ACC112 (cell line): Measurements from ENCODE around the gene ASCC2.
A peak's percentile ranks its signal among the peaks of the same experiment; 100 is the strongest.
"Not testable (repeated sequence)": the region's sequence is repeated elsewhere in the genome, so short reads cannot be mapped to it uniquely, and the experiment has no call there.

Experiments used
- H2AFZ ChIP-seq: fragments of 200-600 bp; sonication (generic); one replicate; pipeline ENCODE4 v1.6.0; 2017; ENCODE audit warnings: antibody characterized with exemption, low read length; ENCODE audit not compliant: unreplicated experiment
- H3K27ac ChIP-seq: fragments of 200-600 bp; sonication (generic); 2 replicates; pipeline ENCODE4 v1.5.1; 2014; ENCODE audit warnings: low read depth, mild to moderate bottlenecking, antibody characterized with exemption, low read length, moderate library complexity
- H3K27me3 ChIP-seq: fragments of 200-600 bp; sonication (generic); 2 replicates; pipeline ENCODE4 v1.6.1; 2014; ENCODE audit warnings: mild to moderate bottlenecking, antibody characterized with exemption, low read length, moderate library complexity, mixed read lengths; ENCODE audit not compliant: insufficient read depth
- H3K36me3 ChIP-seq: fragments of 200-600 bp; sonication (generic); 2 replicates; pipeline ENCODE4 v1.6.1; 2016; ENCODE audit warnings: mild to moderate bottlenecking, antibody characterized with exemption, low read length, moderate library complexity, mixed read lengths; ENCODE audit not compliant: insufficient read depth
- H3K4me1 ChIP-seq: fragments of 200-600 bp; sonication (generic); one replicate; pipeline ENCODE4 v1.6.1; 2016; ENCODE audit warnings: low read length, mixed read lengths; ENCODE audit not compliant: insufficient read depth, unreplicated experiment, control insufficient read depth
- H3K4me3 ChIP-seq: fragments of 200-600 bp; sonication (generic); 2 replicates; pipeline ENCODE4 v1.5.1; 2014; ENCODE audit warnings: mild to moderate bottlenecking, low read depth, low read length
- H3K79me2 ChIP-seq: fragments of 200-600 bp; sonication (generic); one replicate; pipeline ENCODE4 v1.6.0; 2016; ENCODE audit warnings: low read length; ENCODE audit not compliant: control insufficient read depth, unreplicated experiment, insufficient read depth

ASCC2 gene

DNA sequence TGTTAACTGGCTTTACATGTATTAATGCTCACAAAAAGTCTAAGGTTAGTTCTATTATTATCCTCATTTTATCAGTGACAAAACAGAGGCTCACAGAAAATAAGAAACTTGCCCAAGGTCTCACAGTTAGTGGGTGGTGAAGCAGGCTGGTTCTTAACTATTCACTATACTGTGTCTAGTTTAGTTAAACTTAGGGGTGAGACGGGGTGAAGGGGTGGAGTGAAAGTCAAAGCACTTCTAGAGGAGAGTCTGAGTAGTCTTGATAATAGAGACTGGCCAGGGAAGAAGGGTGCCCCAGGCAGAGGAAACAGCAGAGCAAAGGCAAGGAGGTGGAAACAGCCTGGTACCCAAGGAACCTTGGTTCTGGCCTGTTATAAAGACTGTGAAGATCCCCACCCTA, 4.0 kb downstream of the ASCC2 start:
- Histone ChIP-seq H3K4me1 (peaks cover 7% of the 10 kb centered on the region), H3K36me3 (no peaks in the 10 kb centered on the region), H3K27ac (no peak overlapping the region), H3K27me3 (no peaks in the 10 kb centered on the region), H3K79me2 (peaks cover 13% of the 10 kb centered on the region), H3K4me3 (no peak overlapping the region), H2AFZ (no peak overlapping the region)

DNA sequence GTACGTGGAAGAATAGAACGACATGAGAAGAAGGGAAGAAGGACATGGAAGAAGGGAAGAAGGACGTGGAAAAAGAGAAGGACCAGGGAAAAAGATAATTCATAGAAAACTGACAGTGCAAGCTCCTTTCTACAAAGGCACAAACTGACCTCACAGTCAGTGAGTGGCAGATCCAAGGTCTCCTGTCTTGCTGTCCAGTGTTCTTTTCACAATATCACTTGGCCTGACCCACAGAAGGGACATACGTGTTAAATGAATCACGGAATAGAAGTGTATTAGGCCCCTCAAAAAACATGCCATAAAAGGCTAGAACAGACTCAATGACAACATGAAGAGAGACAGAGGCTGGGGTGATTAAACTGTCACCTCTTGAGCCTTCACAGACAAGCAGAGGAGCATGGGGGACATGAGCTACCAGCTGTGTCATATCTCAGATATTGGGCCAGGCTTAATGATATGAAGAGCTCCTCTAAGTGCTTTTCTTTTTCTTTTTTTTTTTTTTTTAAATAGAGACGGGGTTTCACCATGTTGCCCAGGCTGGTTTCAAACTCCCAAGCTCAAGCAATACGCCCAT, 4.6 kb downstream of the ASCC2 start:
- peaks cover 13% of the 10 kb centered on the region for H3K79me2 ChIP-seq
- H3K4me3 ChIP-seq: no peak overlapping the region
- no peaks in the 10 kb centered on the region for H3K36me3 ChIP-seq
- H3K27me3 ChIP-seq: no peaks in the 10 kb centered on the region
- H2AFZ ChIP-seq: no peak overlapping the region
- H3K4me1 ChIP-seq: peaks cover 2% of the 10 kb centered on the region
- H3K27ac ChIP-seq: no peak overlapping the region

- Histone ChIP-seq H3K4me1 (no peaks in the 10 kb centered on the region), H3K27ac (no peak overlapping the region), H3K79me2 (peaks cover 3% of the 10 kb centered on the region), H3K36me3 (no peaks in the 10 kb centered on the region), H2AFZ (no peak overlapping the region), H3K27me3 (no peaks in the 10 kb centered on the region), H3K4me3 (no peak overlapping the region)
These were observed 6.1 kb downstream of the ASCC2 start for GRCh38 chr22:29831958-29832357.

- H3K36me3 ChIP-seq: no peaks in the 10 kb centered on the region
- H3K27me3 ChIP-seq: no peaks in the 10 kb centered on the region
- no peaks in the 10 kb centered on the region for H3K79me2 ChIP-seq
- H3K27ac ChIP-seq: no peak overlapping the region
- no peak overlapping the region for H3K4me3 ChIP-seq
- H3K4me1 ChIP-seq: no peaks in the 10 kb centered on the region
- H2AFZ ChIP-seq: no peak overlapping the region
These were observed 6.7 kb downstream of the ASCC2 start for GRCh38 chr22:29831186-29831921.

DNA sequence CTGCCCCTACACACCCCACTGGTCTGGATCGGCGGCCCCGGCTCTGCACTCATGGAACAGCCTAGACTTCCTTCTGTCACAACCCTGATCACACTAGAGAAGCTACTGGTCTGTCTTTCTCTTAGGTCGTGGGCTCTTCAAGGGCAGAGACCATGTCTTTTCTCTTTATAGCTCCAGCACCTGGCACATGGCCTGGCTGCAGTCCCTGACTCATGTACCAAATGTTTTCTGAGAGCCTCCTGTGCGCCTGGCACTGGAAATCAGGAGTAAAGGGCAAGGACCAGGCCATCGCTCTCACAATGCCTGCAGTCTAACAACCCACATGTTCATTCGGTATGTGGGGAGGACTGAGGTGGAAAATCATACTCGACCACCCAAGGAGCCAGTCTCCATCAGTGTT, 7.5 kb downstream of the ASCC2 start:
- Histone ChIP-seq H2AFZ (no peak overlapping the region), H3K79me2 (no peaks in the 10 kb centered on the region), H3K4me1 (no peaks in the 10 kb centered on the region), H3K27me3 (no peaks in the 10 kb centered on the region), H3K4me3 (no peak overlapping the region), H3K36me3 (no peaks in the 10 kb centered on the region), H3K27ac (no peak overlapping the region)

DNA sequence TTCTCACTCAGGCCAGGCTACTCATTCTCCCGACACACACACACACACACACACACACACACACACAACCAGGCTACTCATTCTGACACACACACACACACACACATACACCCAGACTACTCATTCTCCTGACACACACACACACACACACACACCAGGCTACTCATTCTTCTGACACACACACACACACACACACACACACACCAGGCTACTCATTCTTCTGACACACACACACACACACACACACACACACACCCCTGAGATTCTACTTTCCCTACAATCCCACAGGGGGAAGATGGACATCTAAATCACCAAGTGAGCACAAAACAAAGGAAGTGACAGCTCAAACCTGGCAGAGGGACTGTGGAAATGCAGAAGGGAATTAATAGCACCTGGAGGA, 10.3 kb downstream of the ASCC2 start:
- H3K4me3 ChIP-seq, H3K36me3 ChIP-seq: not testable (repeated sequence)

DNA sequence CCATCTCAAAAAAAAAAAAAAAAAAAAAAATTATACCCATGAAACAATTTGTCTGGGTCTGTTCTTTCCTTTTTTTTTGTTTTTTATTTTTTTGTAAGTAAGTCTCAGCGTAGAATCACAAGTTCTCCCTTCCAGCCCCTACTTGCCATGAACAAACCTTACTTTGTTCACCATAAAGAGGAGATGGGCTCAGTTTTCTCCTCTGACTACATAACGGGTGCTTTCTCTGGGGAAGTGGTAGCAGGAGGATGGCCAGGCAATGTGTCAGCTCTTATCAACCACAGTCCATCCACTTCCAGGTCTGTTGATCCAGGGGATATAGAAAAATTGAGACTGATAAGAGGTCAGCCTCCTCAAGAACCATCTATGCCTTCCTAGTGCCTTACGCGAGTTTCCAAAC, 11.0 kb downstream of the ASCC2 start:
- no peak overlapping the region for H3K4me3 ChIP-seq
- no peak overlapping the region for H2AFZ ChIP-seq
- peaks cover 3% of the 10 kb centered on the region; the same call in 1 of the 2 replicates for H3K36me3 ChIP-seq
- no peaks in the 10 kb centered on the region for H3K27me3 ChIP-seq
- H3K27ac ChIP-seq: no peak overlapping the region
- no peaks in the 10 kb centered on the region for H3K79me2 ChIP-seq
- peaks cover 3% of the 10 kb centered on the region for H3K4me1 ChIP-seq

More for the DNA sequence above, 10.3 kb downstream of the ASCC2 start:
- not testable (repeated sequence) for H3K27me3 ChIP-seq, H3K27ac ChIP-seq, H2AFZ ChIP-seq, H3K79me2 ChIP-seq, H3K4me1 ChIP-seq

DNA sequence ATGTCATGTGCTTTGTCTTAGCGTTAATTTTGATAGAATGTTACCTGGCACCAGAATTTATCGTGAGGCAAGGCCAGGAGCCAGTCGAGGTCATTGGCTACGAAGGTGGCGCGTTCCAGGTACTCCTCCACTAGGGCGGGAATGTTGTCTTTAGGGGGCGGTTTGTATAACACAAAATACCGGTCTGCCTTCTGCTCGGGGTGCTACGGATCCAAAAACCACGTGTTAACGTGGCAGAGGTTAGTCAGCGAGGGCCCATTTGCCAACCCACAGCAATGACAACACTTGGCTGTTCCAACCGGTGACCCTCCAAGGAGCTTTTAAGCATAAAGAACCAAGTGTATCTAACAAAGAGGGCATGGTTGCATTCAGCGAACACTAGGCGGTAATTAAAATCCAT, 12.5 kb downstream of the ASCC2 start:
- Histone ChIP-seq H3K36me3 (peaks cover 5% of the 10 kb centered on the region; the same call in 1 of the 2 replicates), H3K27ac (no peak overlapping the region), H3K27me3 (no peaks in the 10 kb centered on the region), H2AFZ (no peak overlapping the region), H3K4me3 (no peak overlapping the region), H3K79me2 (no peaks in the 10 kb centered on the region), H3K4me1 (peaks cover 16% of the 10 kb centered on the region)

DNA sequence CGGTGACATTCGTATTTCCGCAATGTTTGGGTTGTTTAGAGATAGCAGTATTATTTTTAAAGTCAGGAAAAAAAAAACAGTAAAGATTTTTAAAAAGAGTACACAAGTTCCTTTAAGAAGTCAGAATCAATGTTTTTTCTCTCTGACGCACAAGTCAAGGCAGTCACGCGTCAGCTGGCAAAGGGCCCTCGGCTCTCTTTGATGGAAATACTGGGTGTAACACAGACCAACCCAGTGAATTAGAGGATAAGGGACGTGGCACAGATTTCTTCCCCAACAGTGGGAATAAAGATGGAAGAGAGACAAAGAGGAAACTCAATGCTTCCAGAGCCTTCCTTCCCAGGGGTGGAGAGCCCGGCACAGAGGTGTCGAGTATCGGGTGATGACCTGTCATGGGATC, 13.4 kb downstream of the ASCC2 start:
- Histone ChIP-seq H3K4me1 (peaks cover 16% of the 10 kb centered on the region), H3K36me3 (peaks cover 5% of the 10 kb centered on the region; the same call in 1 of the 2 replicates)

GRCh38 chr22:29821291-29822016, 16.6 kb downstream of the ASCC2 start:
- H3K4me3 ChIP-seq: no peak overlapping the region
- H2AFZ ChIP-seq: no peak overlapping the region
- peak overlapping the region; percentile 64 for H3K27ac ChIP-seq
- no peaks in the 10 kb centered on the region for H3K27me3 ChIP-seq
- H3K4me1 ChIP-seq: peaks cover 16% of the 10 kb centered on the region
- no peaks in the 10 kb centered on the region for H3K79me2 ChIP-seq
- H3K36me3 ChIP-seq: peaks cover 5% of the 10 kb centered on the region; the same call in 1 of the 2 replicates

More for the DNA sequence above, 13.4 kb downstream of the ASCC2 start:
- H2AFZ ChIP-seq: no peak overlapping the region
- H3K27ac ChIP-seq: no peak overlapping the region
- no peaks in the 10 kb centered on the region for H3K27me3 ChIP-seq
- no peak overlapping the region for H3K4me3 ChIP-seq
- H3K79me2 ChIP-seq: no peaks in the 10 kb centered on the region

DNA sequence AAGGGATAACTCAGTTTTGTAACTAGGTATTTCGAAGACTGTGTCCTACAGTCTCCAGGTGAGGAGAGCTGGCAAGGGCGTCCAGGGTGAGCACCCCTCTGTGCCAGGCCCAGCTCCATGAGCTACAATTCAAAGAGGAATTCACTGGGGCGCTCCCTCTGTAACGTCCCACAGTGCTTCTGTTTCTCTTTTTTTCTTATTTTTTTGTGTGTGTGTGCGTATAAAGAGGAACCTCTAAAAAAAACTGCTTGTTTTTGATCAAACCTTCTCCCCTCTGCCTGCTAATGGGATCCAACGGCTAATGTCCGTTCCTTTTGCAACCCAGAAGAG, 17.1 kb downstream of the ASCC2 start:
- Histone ChIP-seq H3K27ac (peak overlapping the region; percentile 64), H3K27me3 (no peaks in the 10 kb centered on the region), H3K4me3 (no peak overlapping the region)

More for the DNA sequence above, 17.1 kb downstream of the ASCC2 start:
- H3K4me1 ChIP-seq: peaks cover 22% of the 10 kb centered on the region
- no peak overlapping the region for H2AFZ ChIP-seq
- peaks cover 5% of the 10 kb centered on the region; the same call in 1 of the 2 replicates for H3K36me3 ChIP-seq
- H3K79me2 ChIP-seq: no peaks in the 10 kb centered on the region
